ENCODE results near the gene PAX8. TPM values are rescaled to one million over a fixed set of nuclear protein-coding genes. Genes with fewer than 3 reads are reported as not detected.

Gene PAX8
- total and polyA plus RNA-seq, 2 donors (not counting 1 experiment from before 2014, with no cell fraction given), result 0.45 to 0.64 TPM

- H3K4me2 ChIP-seq (replicated peaks; ENCODE audit: low read depth, low read length, poor library complexity, severe bottlenecking), result no peak overlapping the region
- H3K79me2 ChIP-seq (ENCODE audit: control insufficient read depth, insufficient read depth, low read length), result no peaks in the 10 kb centered on the region
- no peak overlapping the region for H2AFZ ChIP-seq (ENCODE audit: insufficient read depth, low read depth, low read length, poor library complexity, severe bottlenecking)
- ChIA-PET CTCF (interaction anchor here (0.6 to 17.9 kb wide), 11 partner anchors 8 to 767 kb away, joined by 3 to 590 read pairs (median 11); partner anchors contain the start of gene PSD4), POLR2A (no interaction called here)
- peak overlapping the region in 1 of 2 donors; percentile 21 for H3K27ac ChIP-seq (ENCODE audit: low read length in 2 of 2)
- H3K4me1 ChIP-seq (ENCODE audit: control insufficient read depth in 2 of 2, insufficient read depth in 2 of 2, low read length in 2 of 2), result peaks cover 13 to 22% of the 10 kb centered on the region in 2 donors
- DNase-seq (no peak), ATAC-seq (ENCODE audit: low read depth) (no peak)
- H3K36me3 ChIP-seq (replicated peaks in 1 of 2; ENCODE audit: control extremely low read depth in 1 of 2, control insufficient read depth in 1 of 2, extremely low read depth in 1 of 2, insufficient read depth in 2 of 2, low read length in 1 of 2), result peaks cover 3 to 44% of the 10 kb centered on the region in 2 experiments
- peak overlapping the region; percentile 50 for H3K27ac Mint-ChIP-seq
- no peaks in the 10 kb centered on the region for H3K27me3 Mint-ChIP-seq
- H3K4me1 Mint-ChIP-seq, result peaks cover 24% of the 10 kb centered on the region
- no peak for TF ChIP-seq EZH2 (IDR thresholded peaks at IDR 0.05; ENCODE audit: borderline replicate concordance, insufficient read depth, low read depth, low read length, poor library complexity, severe bottlenecking)
- TF ChIP-seq CTCF (IDR thresholded peaks at IDR 0.05), result no peak
- H3K9ac ChIP-seq (ENCODE audit: low read length), result no peak overlapping the region
- H3K4me3 ChIP-seq (ENCODE audit: control extremely low read depth in 1 of 5, extremely low read depth in 1 of 5, insufficient read depth in 1 of 5, low read depth in 2 of 5, low read length in 4 of 5), result no peak overlapping the region
- WGBS (ENCODE audit: insufficient coverage), result 78% methylated on average over 7 of the region's 13 CpGs
- H3K9me3 Mint-ChIP-seq (ENCODE audit: insufficient read depth), result no peaks in the 10 kb centered on the region
- no peaks in the 10 kb centered on the region for H3K27me3 ChIP-seq (replicated peaks in 1 of 4; ENCODE audit: control extremely low read depth in 1 of 4, control insufficient read depth in 3 of 4, insufficient read depth in 4 of 4, low read length in 3 of 4)
- intact Hi-C loops (cut with micrococcal nuclease), result no loop called here
- H3K4me3 Mint-ChIP-seq, result no peak overlapping the region
- peaks cover 58% of the 10 kb centered on the region for H4K20me1 ChIP-seq (ENCODE audit: control insufficient read depth, insufficient read depth, low read length, poor library complexity, severe bottlenecking)
- H3K9me3 ChIP-seq (ENCODE audit: control extremely low read depth in 1 of 3, control insufficient read depth in 2 of 3, insufficient read depth in 1 of 3, low read length in 2 of 3), result peaks cover 0 to 4% (median 0%) of the 10 kb centered on the region in 3 donors
Observed at GRCh38 chr2:113202305-113203216, 76.2 kb downstream of the PAX8 start.
